Measurements from ENCODE around the gene RABEP2. TPM values are rescaled to one million over a fixed set of nuclear protein-coding genes. Genes with fewer than 3 reads are reported as not detected.
"Not testable (repeated sequence)": the region's sequence is repeated elsewhere in the genome, so short reads cannot be mapped to it uniquely, and the experiment has no call there.

The RABEP2 gene
- total RNA-seq, 1 donor from 2014 or later = 22.3 TPM

DNA sequence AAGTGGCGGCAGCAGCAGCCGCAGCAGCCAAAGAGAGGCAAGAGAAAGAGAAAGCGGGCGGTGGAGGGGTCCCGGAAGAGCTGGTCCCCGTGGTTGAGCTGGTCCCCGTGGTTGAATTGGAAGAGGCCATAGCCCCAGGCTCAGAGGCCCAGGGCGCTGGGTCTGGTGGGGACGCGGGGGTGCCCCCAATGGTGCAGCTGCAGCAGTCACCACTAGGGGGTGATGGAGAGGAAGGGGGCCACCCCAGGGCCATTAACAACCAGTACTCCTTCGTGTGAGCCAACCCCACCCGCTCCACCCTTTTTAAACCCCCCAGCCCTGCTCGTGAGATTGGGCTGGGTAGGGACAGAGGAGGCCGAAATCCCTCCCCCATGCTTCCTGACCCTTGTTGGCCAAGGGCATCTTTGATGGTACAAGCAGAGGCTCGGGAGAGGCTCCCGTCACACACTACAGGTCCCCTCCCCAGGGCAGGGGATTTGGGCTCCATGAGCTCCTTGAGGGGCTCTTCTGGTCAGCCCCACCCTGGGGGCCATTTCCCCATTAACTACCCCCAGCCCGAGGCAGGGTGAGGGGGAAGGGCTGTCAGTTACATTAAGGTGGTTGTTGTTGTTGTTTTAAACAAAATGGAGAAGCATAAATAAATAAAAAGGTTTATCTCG, 51.4 kb downstream of the RABEP2 start:
- ATAC-seq (peak; percentile 26), DNase-seq (ENCODE audit: missing footprints) (peak; percentile 49)
- intact Hi-C loops (cut with DNase I) = loop anchor here (5.0 kb wide), 1 partner anchor 46 kb away; no protein-coding TSS in a partner anchor

DNA sequence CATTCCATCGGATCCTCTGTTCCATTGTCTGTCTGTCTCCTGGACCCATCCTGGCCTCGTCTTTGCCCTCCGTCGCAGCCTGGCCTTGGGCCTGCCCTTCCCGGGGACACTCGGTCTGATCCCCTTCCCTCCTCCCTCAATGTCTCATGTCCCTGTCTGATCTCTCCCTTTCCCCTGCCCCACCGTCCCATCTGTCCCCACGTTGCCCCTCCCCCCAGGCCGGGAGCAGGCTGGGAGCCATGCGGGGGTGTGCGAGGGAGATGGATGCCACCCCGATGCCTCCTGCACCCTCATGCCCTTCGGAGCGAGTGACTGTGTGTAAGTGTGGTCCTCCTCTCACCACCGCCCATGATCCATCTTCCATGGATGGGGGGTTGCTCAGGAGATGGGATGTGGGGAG, 52.1 kb downstream of the RABEP2 start:
- ATAC-seq (no peak), DNase-seq (ENCODE audit: missing footprints) (peak; percentile 20)
- intact Hi-C loops (cut with DNase I) = loop anchor here (5.0 kb wide), 1 partner anchor 46 kb away; no protein-coding TSS in a partner anchor

DNA sequence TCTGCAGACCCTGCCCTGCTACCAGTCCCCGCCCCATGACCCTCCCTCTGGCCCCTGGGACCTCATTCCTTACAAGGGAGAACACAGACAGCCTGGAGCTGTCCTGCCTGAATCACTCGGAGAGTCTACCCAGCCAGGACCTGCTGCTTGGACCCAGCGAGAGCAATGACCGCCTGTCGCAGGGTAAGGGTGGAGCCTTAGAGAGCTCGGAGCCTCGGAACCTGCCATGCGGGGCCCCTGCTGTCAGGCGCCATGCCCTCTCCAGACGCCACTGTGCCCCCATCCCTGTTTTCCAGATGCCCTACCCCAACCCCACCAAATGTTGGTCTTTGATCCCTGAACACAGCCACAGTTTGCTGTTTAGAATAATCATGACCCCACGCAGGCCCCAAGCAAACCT, 55.8 kb downstream of the RABEP2 start:
- ATAC-seq (no peak), DNase-seq (ENCODE audit: missing footprints) (peak; percentile 41)
- intact Hi-C loops (cut with DNase I) = no loop called here

DNA sequence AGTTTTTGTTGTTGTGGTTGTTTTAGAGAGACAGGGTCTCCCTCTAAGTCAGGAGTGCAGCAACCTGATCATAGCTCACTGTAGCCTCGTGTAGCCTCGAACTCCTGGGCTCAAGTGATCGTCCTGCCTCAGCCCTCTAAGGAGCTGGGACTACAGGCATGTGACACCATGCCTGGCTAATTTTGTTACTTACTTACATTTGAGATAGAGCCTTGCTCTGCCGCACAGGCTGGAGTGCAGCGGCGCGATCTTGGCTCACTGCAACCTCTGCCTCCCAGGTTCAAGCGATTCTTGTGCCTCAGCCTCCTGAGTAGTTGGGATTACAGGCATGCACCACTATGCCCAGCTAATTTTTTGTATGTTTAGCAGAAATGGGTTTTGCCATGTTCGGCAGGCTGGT, 57.4 kb downstream of the RABEP2 start:
- ATAC-seq; intact Hi-C loops (cut with DNase I): not testable (repeated sequence)
- peak; percentile 50 for DNase-seq (ENCODE audit: missing footprints)

DNA sequence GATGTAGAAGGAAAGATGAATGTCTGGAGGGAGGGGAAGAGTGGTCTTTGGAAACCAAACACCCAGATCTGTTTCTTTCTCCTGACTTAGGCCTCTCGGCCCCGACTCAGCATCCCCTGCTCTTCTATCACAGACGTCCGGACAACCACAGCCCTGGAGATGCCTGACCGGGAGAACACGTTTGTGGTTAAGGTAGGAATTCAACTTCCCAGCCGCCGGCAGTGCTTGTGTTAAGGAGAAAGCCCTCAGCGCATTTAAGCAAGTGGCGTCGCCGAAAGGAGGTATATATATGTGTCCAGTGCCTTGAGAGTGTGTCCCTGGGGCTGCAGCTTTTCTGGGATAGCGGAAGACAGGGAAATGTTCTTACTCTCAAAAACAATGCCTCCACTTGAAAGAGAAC, 57.8 kb downstream of the RABEP2 start:
- DNase-seq (ENCODE audit: missing footprints) (peak; percentile 66), ATAC-seq (no peak)
- intact Hi-C loops (cut with DNase I) = no loop called here

DNA sequence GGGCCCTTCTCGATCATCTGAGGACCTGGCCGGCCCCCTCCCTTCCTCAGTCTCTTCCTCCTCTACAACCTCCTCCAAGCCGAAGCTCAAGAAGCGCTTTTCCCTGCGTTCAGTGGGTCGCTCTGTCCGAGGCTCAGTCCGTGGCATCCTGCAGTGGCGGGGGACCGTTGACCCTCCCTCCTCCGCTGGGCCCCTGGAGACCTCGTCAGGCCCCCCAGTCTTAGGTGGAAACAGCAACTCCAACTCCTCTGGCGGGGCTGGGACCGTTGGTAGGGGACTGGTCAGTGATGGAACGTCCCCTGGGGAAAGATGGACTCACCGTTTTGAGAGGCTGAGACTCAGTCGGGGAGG, 58.6 kb downstream of the RABEP2 start:
- ATAC-seq (no peak), DNase-seq (ENCODE audit: missing footprints) (peak; percentile 56)
- intact Hi-C loops (cut with DNase I) = no loop called here

DNA sequence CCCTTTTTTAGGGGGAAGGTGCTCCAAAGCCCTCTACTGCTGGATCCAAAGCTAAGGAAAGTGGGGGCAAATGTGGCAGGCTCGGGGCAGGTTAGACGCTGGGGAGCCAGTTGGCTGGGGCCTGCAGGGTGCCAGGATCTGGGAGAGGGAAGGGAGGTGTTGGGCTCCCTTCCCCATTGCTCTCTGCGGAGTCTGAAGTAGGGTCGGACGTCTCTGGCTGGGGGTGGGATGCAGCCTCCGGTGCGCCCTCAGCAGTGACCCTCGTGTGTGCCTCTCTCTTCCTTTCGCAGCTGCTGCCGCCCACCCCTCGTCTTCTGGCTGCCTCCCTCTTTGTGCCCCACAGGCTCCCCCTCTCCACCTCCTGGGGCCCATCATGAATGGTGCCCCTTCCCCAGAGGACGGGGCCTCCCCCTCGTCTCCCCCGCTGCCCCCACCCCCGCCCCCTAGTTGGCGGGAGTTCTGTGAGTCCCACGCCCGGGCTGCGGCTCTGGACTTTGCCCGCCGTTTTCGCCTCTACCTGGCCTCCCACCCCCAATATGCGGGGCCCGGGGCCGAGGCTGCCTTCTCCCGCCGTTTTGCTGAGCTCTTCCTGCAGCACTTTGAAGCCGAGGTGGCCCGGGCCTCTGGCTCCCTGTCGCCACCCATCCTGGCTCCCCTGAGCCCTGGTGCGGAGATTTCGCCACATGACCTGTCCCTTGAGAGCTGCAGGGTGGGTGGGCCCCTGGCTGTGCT, 59.1 kb downstream of the RABEP2 start:
- DNase-seq (ENCODE audit: missing footprints) (peak; percentile 56), ATAC-seq (no peak)
- intact Hi-C loops (cut with DNase I) = no loop called here

- ATAC-seq = no peak
- intact Hi-C loops (cut with DNase I) = no loop called here
These were observed 59.9 kb downstream of the RABEP2 start for GRCh38 chr16:28865001-28865688.

GRCh38 chr16:28863929-28864793, 60.9 kb downstream of the RABEP2 start:
- DNase-seq (ENCODE audit: missing footprints) = peak; percentile 62
- ATAC-seq = peak; percentile 1
- intact Hi-C loops (cut with DNase I) = loop anchor here (1.0 kb wide), 1 partner anchor 18 kb away; the partner anchor contains the start of gene TUFM

More at GRCh38 chr16:28865001-28865688, 59.9 kb downstream of the RABEP2 start:
- DNase-seq (ENCODE audit: missing footprints) = peak; percentile 37

GRCh38 chr16:28859326-28859725, 65.7 kb downstream of the RABEP2 start:
- DNase-seq (ENCODE audit: missing footprints) (no peak), ATAC-seq (no peak)
- intact Hi-C loops (cut with DNase I) = no loop called here

DNA sequence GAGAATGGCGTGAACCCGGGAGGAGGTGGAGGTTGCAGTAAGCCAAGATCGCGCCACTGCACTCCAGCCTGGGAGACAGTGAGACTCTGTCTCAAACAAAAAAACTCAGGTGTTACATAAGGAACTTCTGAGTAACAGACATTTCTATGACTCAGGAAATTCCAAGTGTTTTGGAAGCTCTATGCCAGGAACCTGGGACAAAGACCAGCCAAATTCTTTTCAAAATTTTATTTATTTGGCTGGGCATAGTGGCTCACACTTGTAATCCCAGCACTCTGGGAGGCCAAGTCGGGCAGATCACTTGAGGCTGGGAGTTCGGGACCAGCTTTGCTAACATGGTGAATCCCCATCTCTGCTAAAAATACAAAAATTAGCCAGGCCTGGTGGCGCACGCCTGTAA, 66.6 kb downstream of the RABEP2 start:
- ATAC-seq (no peak), DNase-seq (ENCODE audit: missing footprints) (peak; percentile 4)
- intact Hi-C loops (cut with DNase I) = no loop called here

Other genes starting within 250 kb of the RABEP2 start
- 357 TPM for gene EIF3C, start 213.8 kb downstream of the RABEP2 start, total RNA-seq
- not detected for gene NPIPB9, start 173.5 kb downstream of the RABEP2 start, total RNA-seq
- gene ATXN2L, start 102.2 kb downstream of the RABEP2 start, total RNA-seq = 46.3 TPM
- 252 TPM for gene TUFM, start 78.9 kb downstream of the RABEP2 start, total RNA-seq
- gene SH2B1, start 61.4 kb downstream of the RABEP2 start, total RNA-seq = 41.3 TPM
- 0.11 TPM for gene ATP2A1, start 46.8 kb downstream of the RABEP2 start, total RNA-seq
- not detected for gene CD19, start 6.7 kb upstream of the RABEP2 start, total RNA-seq
- gene NFATC2IP, start 25.7 kb upstream of the RABEP2 start, total RNA-seq = 16.4 TPM
- gene SPNS1, start 49.5 kb upstream of the RABEP2 start, total RNA-seq = 18.2 TPM
- gene LAT, start 59.8 kb upstream of the RABEP2 start, total RNA-seq = 1.9 TPM